HepG2 (cell line): ENCODE measurements around the gene PLEKHG5. TPM values are rescaled to one million over a fixed set of nuclear protein-coding genes. Genes with fewer than 3 reads are reported as not detected.
A peak's percentile ranks its signal among the peaks of the same experiment; 100 is the strongest.

Experiments
- ETS1 ChIP-seq: sonication (generic); formaldehyde crosslinking; IDR thresholded peaks from 2 replicates; pipeline ENCODE4 v1.4.0; 2020; ENCODE audit warnings: missing genetic modification reagents
- HIC2 ChIP-seq: sonication (generic); formaldehyde crosslinking; IDR thresholded peaks from 2 replicates; pipeline ENCODE4 v1.9.0; 2022; ENCODE audit warnings: low read depth, missing genetic modification reagents
- HNF4G ChIP-seq, 2 experiments: sonication (generic) in 1 of 2; formaldehyde crosslinking in 1 of 2; IDR thresholded peaks; 2 replicates each; pipeline versions ENCODE4 v1.4.0 to v1.6.1; 2011 to 2020; ENCODE audit warnings: borderline replicate concordance in 2 of 2, low read depth in 2 of 2, mild to moderate bottlenecking in 2 of 2, low read length in 1 of 2, missing genetic modification reagents in 1 of 2, moderate library complexity in 1 of 2
- NR2F6 ChIP-seq, 2 experiments: IDR thresholded peaks; 2 replicates each; pipeline ENCODE4 v1.6.1; 2016; ENCODE audit warnings: antibody characterized with exemption in 1 of 2, mild to moderate bottlenecking in 1 of 2
- POGZ ChIP-seq: sonication (generic); formaldehyde crosslinking; IDR thresholded peaks from 2 replicates; pipeline ENCODE4 v1.4.0; 2020; ENCODE audit warnings: mild to moderate bottlenecking, missing genetic modification reagents
- SP5 ChIP-seq: IDR thresholded peaks from 2 replicates; pipeline ENCODE4 v1.6.1; 2016; ENCODE audit warnings: low read depth, borderline replicate concordance
- THAP9 ChIP-seq: sonication (generic); formaldehyde crosslinking; IDR thresholded peaks from 2 replicates; pipeline ENCODE4; 2020; ENCODE audit warnings: missing genetic modification reagents, mild to moderate bottlenecking, borderline replicate concordance
- ZBTB2 ChIP-seq: sonication (generic); formaldehyde crosslinking; IDR thresholded peaks from 2 replicates; pipeline ENCODE4 v1.8.0; 2022; ENCODE audit warnings: low read depth, missing genetic modification reagents
- ZNF337 ChIP-seq: sonication (generic); formaldehyde crosslinking; IDR thresholded peaks from 2 replicates; pipeline ENCODE4 v1.5.1; 2020; ENCODE audit warnings: missing genetic modification reagents, low read depth, mild to moderate bottlenecking, borderline replicate concordance
- ZNF362 ChIP-seq: sonication (generic); formaldehyde crosslinking; IDR thresholded peaks from 2 replicates; pipeline ENCODE4 v1.4.0; 2020; ENCODE audit warnings: missing genetic modification reagents, mild to moderate bottlenecking, borderline replicate concordance
- ZNF770 ChIP-seq: sonication (generic); formaldehyde crosslinking; IDR thresholded peaks from 2 replicates; pipeline ENCODE4 v1.5.0; 2020; ENCODE audit warnings: mild to moderate bottlenecking, missing genetic modification reagents
- ZNF800 ChIP-seq: sonication (generic); formaldehyde crosslinking; IDR thresholded peaks from 2 replicates; pipeline ENCODE4 v1.4.0; 2020; ENCODE audit warnings: missing genetic modification reagents
- polyA plus RNA-seq, 8 experiments: library from polyadenylated mRNA; depleted of rRNA in 3 of 8; stranded (reverse) in 7 of 8; unstranded in 1 of 8; fragments of >200 nt; fragmentation: Illumina TruSeq in 4 of 8; extraction: Trizol in 4 of 8; gene quantifications; 2 replicates each; pipeline versions ENCODE4 v1.2.1 to v1.2.3, GENCODE V29; 2011 to 2016; ENCODE audit warnings: low read depth in 4 of 8, missing spikeins in 1 of 8, mixed read lengths in 1 of 8; ENCODE audit not compliant: insufficient read depth in 1 of 8
- total RNA-seq, 5 experiments: library from RNA; depleted of rRNA; stranded (reverse); fragments of >200 nt; fragmentation: Illumina TruSeq; extraction: Trizol; gene quantifications; 2 replicates each; pipeline ENCODE4 v1.2.3, GENCODE V29; 2016; ENCODE audit warnings: low read depth in 1 of 5

The PLEKHG5 gene
- total and polyA plus RNA-seq, 2 of the 13 experiments (the other 11 are each of a cell fraction or from before 2014, with no cell fraction given): 1.9 to 3.5 TPM

GRCh38 chr1:6462412-6463119 is 28.9 kb downstream of the PLEKHG5 start (continued):
- TF ChIP-seq HNF4G (IDR thresholded peaks at IDR 0.05; ENCODE audit: borderline replicate concordance, low read depth, low read length) (no peak), HNF4G (CRISPR knock-in tag; IDR thresholded peaks at IDR 0.05; ENCODE audit: borderline replicate concordance, low read depth) (no peak), ZNF337 (CRISPR knock-in tag) (no peak), POGZ (no peak), ZNF800 (CRISPR knock-in tag) (no peak), THAP9 (no peak), NR2F6 (IDR thresholded peaks at IDR 0.05) (no peak), NR2F6 (CRISPR knock-in tag; IDR thresholded peaks at IDR 0.05) (no peak), ETS1 (CRISPR knock-in tag) (no peak), SP5 (CRISPR knock-in tag) (no peak), ZNF770 (CRISPR knock-in tag) (no peak), HIC2 (CRISPR knock-in tag) (0 out of 2 replicates have a peak, but pooled peaks have one; percentile 30), ZBTB2 (CRISPR knock-in tag) (no peak), ZNF362 (no peak)
